GM10266 (cell line): ENCODE results near the gene SEC24B.

ENCODE experiments used
- DNase-seq: peaks from one replicate; pipeline ENCODE4 v3.0.0; 2012; ENCODE audit errors: extremely low spot score
- CTCF ChIP-seq: IDR thresholded peaks from 2 replicates; pipeline ENCODE4 v1.5.1; 2012; ENCODE audit warnings: mild to moderate bottlenecking, low read depth; ENCODE audit not compliant: control insufficient read depth, insufficient read depth; ENCODE audit errors: missing control alignments

Gene SEC24B

GRCh38 chr4:109469915-109470314, 36.3 kb downstream of the SEC24B start:
- no peak for DNase-seq
- TF ChIP-seq CTCF, result no peak

- DNase-seq, result no peak
- TF ChIP-seq CTCF, result no peak
These were observed 38.7 kb downstream of the SEC24B start for GRCh38 chr4:109472343-109472761.

- TF ChIP-seq CTCF, result no peak
These were observed 40.2 kb downstream of the SEC24B start for GRCh38 chr4:109473824-109474223.

GRCh38 chr4:109486007-109486406, 52.4 kb downstream of the SEC24B start:
- no peak for TF ChIP-seq CTCF

More at GRCh38 chr4:109473824-109474223, 40.2 kb downstream of the SEC24B start:
- no peak for DNase-seq

GRCh38 chr4:109494563-109494962, 60.9 kb downstream of the SEC24B start:
- DNase-seq, result no peak
- no peak for TF ChIP-seq CTCF

More at GRCh38 chr4:109486007-109486406, 52.4 kb downstream of the SEC24B start:
- DNase-seq, result no peak

GRCh38 chr4:109495514-109495913, 61.9 kb downstream of the SEC24B start:
- DNase-seq, result no peak

GRCh38 chr4:109496875-109497274, 63.3 kb downstream of the SEC24B start:
- TF ChIP-seq CTCF, result no peak
- DNase-seq, result no peak

More at GRCh38 chr4:109495514-109495913, 61.9 kb downstream of the SEC24B start:
- TF ChIP-seq CTCF, result no peak
